ENCODE results near the gene NTSR1. TPM values are rescaled to one million over a fixed set of nuclear protein-coding genes. Genes with fewer than 3 reads are reported as not detected.
"Not testable (repeated sequence)": the region's sequence is repeated elsewhere in the genome, so short reads cannot be mapped to it uniquely, and the experiment has no call there.

NTSR1 gene
- total RNA-seq, 1 donor from 2014 or later: 6.7 TPM

DNA sequence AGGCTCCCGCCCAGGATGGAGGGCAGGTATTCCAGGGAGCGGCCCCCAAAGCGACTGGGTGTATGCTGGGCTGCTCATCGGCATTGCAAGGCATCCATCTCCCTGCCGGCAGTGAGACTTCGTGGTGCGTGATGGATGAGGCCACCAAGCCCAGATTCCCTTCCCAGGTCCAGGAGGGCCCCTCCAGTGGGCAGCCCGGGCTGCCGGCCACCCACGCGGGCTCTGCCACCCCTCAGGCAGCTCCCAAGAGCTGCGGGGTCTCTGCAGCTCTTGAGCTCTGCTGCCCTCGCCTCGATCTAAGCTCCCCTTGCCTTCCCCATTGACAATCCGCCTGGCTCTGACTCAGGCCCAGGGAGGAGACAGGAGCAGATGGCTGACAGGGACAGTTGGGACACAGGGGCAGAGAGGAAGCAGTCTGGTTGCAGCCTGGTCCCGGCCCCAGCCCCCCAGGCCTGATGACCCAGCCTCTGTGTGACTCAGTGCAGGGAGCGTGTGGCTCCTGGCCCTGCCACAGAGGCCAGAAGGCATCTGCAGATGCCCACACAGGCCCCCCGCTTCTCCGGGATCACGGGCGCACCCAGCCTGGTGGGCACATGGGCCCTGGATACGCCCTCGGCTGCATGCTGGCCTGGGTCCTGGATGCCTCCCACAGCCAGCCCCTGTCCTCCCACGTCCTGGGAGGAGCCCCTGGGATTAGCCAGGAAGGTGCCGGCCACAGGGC lies 33.3 kb upstream of the NTSR1 start:
- DNase-seq: no peak

DNA sequence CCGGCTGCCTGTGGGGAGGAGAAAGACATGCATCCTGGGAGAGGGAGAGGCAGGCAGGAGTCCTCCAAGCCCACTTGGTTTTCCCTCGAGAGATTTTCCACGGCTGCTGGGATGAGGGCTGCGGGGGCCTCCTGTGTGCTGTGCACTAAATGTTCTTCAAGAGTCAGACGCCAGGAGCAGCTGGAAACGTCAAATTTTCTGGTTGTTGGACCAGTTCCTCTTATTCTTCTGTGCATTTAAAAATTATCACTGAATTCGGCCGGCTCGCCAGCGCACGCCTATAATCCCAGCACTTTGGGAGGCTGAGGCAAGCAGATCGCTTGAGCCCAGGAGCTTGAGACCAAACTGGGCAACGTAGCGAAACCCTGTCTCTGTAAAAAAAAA lies 32.8 kb upstream of the NTSR1 start:
- no peak for DNase-seq

DNA sequence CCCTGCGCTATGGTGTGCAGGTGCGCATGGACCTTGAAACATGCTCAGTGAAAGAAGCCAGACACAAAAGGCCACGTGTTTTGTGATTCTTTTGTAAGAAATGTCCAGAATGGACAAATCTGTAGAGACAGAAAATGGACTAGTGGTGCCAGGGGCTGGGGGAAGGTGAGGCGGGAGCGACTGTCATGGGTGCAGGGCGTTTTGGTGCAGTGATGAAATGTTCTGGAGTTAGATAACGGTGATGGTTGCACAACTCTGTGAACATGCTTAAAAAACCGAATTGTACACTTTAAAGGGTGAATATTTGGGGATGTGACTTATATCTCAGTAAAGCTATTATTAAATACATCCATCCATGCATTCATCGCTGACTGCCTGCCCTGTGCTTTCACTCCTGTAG lies 31.7 kb upstream of the NTSR1 start:
- no peak for DNase-seq

DNA sequence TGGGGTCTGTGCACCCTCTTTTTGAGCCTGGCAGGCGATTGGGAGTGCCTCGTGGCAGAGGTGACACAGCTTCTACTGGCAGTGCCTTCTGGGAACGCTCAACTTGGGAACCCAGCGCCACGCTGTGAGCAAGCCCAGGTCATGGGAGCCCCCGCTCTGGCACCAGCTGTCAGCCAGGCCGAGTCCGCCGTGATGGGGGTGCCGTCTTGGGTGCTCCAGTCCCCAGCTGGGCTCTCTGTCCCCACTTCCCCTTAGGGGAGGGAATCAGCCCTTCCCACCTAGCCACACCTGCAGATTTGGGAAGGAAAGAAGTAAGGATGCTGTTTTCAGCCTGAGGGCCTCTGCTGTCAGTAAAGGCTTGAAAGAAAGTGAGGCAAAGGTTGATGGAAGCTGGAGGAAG lies 31.0 kb upstream of the NTSR1 start:
- no peak for DNase-seq

DNA sequence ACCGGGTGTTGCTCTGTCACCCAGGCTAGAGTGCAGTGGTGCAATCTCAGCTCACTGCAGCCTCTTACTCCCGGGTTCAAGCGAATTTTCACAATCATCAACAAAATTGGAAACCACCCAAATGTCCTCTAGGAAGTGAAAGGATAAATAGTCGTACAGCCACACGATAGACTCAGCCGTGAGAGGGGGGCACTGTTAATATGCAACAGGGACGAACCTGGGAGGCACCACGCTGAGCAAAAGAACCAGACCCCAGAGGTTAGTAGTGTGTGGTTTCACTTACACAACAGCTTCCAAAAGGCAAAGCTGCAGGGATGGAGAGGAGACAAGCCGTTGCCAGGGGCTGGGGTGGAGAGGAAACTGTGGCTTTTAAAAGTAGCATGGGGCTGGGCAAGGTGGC lies 30.1 kb upstream of the NTSR1 start:
- no peak for DNase-seq

- DNase-seq: no peak
These were observed 28.6 kb upstream of the NTSR1 start for GRCh38 chr20:62679978-62680589.

- no peak for DNase-seq
These were observed 25.6 kb upstream of the NTSR1 start for GRCh38 chr20:62682912-62683517.

DNA sequence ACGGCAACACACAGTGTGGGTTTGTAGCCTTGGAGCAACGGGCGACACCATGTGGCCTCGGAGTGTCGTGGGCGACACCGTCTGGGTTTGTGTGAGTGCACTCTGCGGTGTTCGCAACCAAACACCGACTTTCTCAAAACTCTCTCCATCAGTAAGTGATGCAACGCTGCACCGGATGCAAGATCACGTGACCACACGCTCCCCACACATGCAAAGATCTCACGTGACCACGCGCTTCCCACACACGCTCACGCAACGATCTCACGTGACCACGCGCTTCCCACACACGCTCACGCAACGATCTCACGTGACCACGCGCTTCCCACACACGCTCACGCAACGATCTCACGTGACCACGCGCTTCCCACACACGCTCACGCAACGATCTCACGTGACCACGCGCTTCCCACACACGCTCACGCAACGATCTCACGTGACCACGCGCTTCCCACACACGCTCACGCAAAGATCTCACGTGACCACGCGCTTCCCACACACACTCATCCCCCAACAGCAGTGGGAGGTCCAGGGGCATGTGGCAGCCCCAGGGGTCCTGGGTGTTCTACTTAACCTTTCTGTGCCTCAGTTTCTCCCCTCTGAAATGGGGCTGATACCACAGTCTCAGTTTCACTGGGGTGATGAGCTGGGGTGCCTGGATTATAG lies 24.8 kb upstream of the NTSR1 start:
- not testable (repeated sequence) for DNase-seq

DNA sequence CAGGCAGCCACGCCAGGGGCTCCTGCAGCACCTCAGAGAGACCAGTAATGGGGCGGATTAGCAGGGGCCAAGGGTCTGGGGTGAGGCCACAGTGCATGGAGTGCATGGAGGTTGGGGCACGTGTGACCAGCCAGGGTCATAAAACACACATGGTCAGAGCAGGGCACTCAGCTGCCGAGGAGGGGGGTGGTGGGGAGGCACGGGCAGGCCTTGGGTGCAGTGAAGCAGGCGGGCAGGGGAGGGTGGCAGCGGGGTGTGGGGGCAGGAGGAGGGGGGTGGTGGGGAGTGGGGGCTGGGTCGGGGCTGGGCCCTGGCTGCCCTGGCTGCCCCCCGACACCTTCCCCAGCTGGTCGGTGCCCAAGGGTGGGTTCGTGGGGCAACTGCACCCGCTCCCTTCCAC lies 23.7 kb upstream of the NTSR1 start:
- DNase-seq: no peak

- DNase-seq: no peak
These were observed 22.7 kb upstream of the NTSR1 start for GRCh38 chr20:62685781-62686555.

GRCh38 chr20:62686869-62687830 lies 21.5 kb upstream of the NTSR1 start:
- DNase-seq: no peak

DNA sequence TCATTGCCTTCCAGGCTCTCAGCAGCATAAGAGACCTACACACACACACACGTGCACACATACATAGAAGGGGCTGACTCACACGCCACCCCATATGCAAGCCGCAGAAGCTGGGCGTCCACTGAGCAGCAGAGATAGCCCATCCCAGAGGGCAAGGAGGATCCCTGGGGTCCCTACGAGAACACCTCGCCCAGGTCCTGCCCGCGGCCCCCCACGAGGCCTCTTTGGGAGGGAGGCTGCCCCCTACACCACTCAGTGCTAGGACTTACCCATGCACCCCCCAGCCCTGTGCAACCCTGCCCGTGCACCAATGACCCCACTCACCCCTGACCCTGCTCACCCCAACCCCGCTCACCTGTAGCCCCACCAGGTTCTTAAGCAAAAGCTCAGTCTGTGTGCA lies 20.6 kb upstream of the NTSR1 start:
- no peak for DNase-seq

DNA sequence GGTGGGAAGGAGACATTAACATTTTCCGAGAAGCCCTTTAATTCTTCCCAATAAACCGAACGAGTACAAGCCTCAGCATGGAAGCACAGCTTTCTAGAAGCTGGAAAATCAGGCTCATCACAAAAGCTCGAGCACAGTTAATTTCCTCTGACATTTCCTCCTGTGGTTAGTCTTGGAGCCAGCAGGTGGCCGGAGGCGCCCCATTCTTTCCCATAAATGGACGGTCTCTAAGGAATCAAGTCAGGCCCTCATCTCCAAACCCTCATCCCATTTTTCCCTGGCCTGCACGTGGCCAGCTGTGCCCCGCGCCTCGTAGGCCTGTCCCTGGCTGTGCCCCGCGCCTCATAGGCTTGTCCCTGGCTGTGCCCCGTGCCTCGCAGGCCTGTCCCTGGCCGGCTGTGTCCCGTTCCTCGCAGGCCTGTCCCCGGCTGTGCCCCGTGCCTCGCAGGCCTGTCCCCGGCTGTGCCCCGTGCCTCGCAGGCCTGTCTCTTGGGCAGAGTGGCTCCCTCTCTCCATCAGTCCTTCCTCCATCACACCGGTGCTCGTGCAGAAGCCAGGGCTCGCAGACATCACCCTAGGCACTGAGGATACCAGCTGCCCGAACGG lies 19.7 kb upstream of the NTSR1 start:
- DNase-seq: no peak

DNA sequence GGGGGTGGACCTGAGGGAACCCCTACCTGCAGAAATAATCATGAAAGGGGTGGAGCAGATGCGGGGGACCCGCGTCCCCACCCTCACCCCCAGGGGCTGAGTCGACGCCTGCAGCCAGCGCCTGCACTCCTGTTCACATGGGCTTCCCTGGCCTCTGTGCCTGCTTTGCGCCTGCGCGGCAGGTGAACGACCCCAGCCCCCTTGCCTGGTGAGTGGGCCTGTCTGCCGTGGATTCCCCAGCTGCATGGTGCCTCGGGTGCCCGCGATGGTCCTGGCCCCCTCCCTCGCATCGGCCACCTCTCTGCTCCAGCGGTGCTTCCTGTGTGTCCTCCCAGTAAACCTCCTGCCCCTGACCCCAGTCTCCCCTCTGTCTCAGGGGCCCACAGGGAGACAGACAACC lies 18.8 kb upstream of the NTSR1 start:
- no peak for DNase-seq

- no peak for DNase-seq
These were observed 18.3 kb upstream of the NTSR1 start for GRCh38 chr20:62690261-62690820.

DNA sequence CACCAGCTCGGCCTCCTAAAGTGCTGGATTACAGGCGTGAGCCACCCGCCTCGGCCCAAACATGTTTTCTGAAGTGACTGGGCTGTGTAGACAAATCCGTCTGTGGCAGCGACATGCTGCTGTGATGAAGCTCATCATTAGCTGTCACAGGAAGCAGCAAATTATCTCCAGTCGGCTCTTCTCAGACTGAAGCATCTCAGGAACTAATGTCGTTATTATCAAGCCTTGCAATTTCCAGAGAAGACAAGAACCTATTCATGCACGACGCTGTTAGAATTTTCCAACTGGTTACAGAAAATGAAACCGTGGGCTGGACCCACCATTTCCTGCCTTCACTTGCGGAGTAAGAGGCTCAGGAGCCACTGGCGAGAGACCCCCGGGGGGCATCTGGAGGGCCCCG lies 17.1 kb upstream of the NTSR1 start:
- no peak for DNase-seq

DNA sequence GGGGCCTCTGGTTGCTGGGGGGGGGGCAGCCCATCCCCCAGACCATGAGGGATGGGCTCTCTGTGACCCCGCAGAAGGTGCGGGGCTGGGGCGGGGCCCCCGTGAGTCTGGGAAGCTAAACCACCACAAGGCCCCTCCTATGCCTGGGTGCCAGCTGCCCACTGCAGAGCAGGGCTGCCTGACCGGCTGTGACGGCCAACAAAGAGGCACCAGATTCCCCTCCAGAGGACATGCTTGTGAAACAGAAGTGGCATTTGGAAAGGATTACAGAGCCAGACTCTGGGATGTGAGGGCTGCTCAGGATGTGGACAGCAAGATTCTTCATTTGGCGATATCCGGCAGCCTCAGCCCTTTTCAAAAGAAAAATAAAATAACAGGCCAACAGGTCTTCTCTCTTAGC lies 16.5 kb upstream of the NTSR1 start:
- DNase-seq: no peak

GRCh38 chr20:62692801-62693523 lies 15.7 kb upstream of the NTSR1 start:
- DNase-seq: no peak

DNA sequence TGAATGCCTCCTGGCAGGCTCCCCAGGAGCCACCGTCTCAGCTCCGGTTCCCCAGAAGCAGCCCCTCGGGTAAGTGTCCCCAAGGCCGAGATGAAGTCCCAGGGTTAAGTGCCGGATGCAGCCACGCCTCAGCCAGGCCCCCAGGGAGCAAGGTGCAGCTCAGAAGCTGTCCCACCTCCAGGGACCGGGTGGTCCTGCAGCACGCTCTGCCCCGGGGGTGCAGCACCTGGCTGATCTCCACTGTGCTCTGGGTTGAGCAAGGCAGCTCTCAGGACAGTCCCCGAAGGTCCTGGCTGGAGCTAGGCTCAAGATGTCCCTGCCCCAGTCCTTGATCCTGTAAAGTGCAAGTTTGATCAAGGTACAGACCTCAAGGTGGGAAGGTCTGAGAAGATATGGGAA lies 15.1 kb upstream of the NTSR1 start:
- no peak for DNase-seq

DNA sequence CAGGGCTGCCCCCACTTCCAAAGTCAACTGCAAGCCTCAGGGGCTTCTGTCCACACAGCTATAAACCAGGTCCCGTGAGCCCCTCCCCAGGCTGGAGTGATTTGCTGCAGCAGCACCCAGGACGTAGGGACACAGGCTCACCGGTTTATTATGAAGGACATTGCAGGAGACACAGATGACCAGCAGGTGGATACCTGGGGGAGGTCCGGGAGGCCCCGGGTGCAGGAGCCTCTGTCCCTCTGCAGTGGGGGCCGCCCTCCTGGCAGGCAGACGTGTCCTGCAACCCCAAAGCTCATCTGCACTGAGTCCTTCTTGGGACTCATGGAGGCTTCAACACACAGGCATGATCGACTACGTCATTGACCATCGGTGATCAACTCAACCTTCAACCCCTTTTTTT lies 14.5 kb upstream of the NTSR1 start:
- no peak for DNase-seq

Measured in occipital lobe (tissue), 2 donors.